Right lobe of liver (tissue), 4 donors: ENCODE results near the gene DOCK10.

Source experiments
- CTCF ChIP-seq, 4 donors: fragments of 200-600 bp in 3 of 4; fragments of 450-650 bp in 1 of 4; IDR thresholded peaks; one replicate each; pipeline versions ENCODE4 v1.5.1 to v1.8.0; 2016 to 2022; ENCODE audit warnings: antibody characterized with exemption in 4 of 4, mild to moderate bottlenecking in 2 of 4
- POLR2A ChIP-seq: fragments of 450-650 bp; IDR thresholded peaks from one replicate; pipeline ENCODE4 v1.6.1; 2017; ENCODE audit warnings: antibody characterized with exemption, mild to moderate bottlenecking
- donor health status: DM: no; HTN: no; CAD: no.
- donor health status: DM: no; HTN: no; CAD: no.
- donor health status: DM: no; HTN: yes; CAD: no.

- TF ChIP-seq POLR2A (no peak), CTCF (IDR thresholded peaks at IDR 0.05) (no peak)
Observed at GRCh38 chr2:224908818-224909217, 133.4 kb downstream of the DOCK10 start.
